Left renal pelvis (tissue), 4 donors: ENCODE measurements around the gene TPCN1. TPM values are rescaled to one million over a fixed set of nuclear protein-coding genes. Genes with fewer than 3 reads are reported as not detected.
"Not testable (repeated sequence)": the region's sequence is repeated elsewhere in the genome, so short reads cannot be mapped to it uniquely, and the experiment has no call there.

ENCODE experiments used
- DNase-seq, 4 donors: peaks; one replicate each; pipeline ENCODE4 v3.0.0-alpha.2; 2013; ENCODE audit warnings: low read depth in 4 of 4, low spot score in 3 of 4
- polyA plus RNA-seq, 4 donors: library from polyadenylated mRNA; unstranded; fragments of 120-200 nt; gene quantifications; one replicate each; pipeline ENCODE4 v1.2.1, GENCODE V29; 2013; ENCODE audit not compliant: insufficient read length in 4 of 4

The TPCN1 gene
- polyA plus RNA-seq, 4 donors, result 20.4 to 46.8 (median 30.1) TPM

- no peak for DNase-seq
Observed at GRCh38 chr12:113195598-113195997, 25.7 kb upstream of the TPCN1 start.

DNA sequence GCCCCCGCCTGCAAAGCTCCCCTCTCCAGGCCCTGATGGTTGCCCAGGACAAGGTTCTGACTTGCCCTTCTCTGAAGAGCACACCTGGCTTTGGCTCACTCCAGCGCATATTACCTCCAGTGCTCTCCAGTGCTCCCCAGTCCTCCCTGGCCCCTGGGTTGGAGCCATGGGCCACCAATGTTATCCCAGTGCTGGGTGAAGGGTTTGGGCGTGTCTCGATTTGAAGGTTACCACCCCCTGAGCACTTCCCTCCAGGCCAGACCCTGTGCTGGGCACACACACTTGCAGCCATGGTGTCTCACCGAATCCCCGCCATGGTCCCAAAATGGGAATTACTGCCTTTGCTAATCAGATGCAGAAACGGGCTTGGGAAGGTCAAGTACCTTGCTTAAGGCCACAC is 24.7 kb upstream of the TPCN1 start:
- no peak for DNase-seq

GRCh38 chr12:113196990-113197389 is 24.3 kb upstream of the TPCN1 start:
- no peak for DNase-seq

- no peak for DNase-seq
Observed at GRCh38 chr12:113197518-113198077, 23.7 kb upstream of the TPCN1 start.

- no peak for DNase-seq
Observed at GRCh38 chr12:113198296-113198695, 23.0 kb upstream of the TPCN1 start.

- DNase-seq, result no peak
Observed at GRCh38 chr12:113200021-113200797, 21.1 kb upstream of the TPCN1 start.

DNA sequence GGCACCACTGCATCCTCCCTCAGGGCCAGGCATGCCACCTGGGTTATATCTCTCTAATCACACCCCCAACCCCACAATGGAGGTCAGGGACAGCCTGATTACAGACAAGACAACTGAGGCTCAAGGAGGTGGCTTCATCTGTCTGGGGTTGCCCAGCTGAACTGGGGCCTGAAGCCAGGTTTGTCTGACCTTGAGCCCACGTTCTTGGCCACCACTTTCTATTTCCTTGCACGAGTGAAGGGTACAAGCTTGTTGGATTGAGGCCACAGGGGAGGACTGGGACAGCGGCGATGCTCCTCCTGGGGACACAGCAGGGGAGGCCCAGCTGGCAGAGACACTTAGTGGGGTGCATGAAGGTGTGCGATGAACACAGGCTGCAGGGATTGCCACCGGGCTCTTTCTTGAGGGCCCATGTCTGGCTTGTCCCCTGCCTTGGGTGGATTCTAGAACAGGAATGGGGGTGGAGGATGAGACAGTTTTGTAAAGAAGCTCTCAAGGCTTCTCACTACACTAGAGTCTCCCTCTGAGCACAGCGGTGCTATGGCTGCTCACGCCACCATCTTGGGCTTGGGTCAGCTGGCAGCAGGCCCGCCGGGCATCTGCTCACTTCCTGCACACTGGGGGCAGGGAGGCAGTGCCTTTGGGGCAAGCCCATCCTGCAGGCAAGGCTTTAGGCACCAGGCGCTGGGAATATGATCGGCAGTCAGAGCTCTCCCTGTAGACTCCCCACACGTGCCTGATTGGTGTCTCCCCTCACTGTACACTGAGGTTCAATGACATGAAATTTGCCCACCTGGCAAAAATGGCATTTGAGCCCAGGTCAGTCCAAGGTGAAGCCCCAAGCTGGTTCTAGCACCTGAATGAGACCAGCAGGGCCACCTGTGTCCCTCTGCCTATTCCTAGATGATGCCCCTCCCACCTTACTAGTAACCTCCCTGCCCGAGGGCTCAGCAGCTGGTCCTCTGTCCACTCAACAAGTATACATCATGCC is 19.8 kb upstream of the TPCN1 start:
- no peak for DNase-seq

DNA sequence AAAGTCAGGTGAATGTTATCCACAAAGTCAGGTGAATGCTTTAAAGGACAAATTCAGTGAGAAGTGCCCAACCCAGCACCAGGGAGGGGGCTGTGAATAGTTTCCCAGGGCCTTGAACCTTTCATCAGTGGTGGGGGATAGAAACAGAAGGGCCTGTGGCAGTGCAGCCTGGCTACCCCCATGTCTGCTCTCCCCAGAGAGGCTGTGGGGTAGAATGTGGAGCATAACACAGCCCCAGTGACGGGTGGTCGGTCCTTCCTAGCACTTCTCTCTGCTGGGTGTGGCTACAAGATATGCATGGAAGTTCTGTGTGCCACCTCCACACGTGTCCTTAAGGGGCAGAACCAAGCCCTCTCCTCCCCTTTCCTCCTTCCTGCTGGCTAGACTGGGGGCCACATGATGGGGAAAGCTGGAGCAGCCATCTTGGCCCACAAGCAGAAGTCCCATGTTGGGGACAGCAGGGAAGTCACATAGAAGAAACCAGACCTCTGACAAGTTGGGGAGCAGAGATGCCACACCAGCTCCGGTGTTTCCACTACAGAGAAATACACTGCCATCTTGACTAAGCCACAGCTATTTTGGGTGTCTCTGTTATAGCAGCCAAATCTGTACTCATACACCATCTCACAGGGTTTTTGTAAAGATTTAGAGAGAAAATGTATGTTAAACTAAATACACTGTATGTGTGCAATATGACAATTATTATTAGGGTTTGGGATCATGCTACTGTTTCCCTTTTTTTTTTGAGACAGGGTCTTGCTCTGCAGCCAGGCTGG is 18.8 kb upstream of the TPCN1 start:
- DNase-seq, result no peak

- no peak for DNase-seq
Observed at GRCh38 chr12:113203852-113204760, 17.2 kb upstream of the TPCN1 start.

GRCh38 chr12:113204804-113205203 is 16.5 kb upstream of the TPCN1 start:
- DNase-seq, result no peak

DNA sequence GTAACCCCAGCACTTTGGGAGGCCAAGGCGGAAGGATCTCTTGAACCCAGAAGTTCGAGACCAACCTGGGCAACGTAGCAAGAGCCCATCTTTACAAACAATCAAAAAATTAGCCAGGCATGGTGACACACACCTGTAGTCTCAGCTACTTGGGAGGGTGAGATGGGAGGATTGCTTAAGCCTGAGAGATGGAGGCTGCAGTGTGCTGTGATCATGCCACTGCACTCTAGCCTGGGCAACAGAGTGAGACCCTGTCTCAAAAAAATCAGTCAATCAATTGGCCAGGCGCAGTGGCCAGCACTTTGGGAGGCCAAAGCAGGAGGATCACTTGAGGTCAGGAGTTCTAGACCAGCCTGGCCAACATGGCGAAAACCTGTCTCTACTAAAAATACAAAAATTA is 14.5 kb upstream of the TPCN1 start:
- DNase-seq, result not testable (repeated sequence)

DNA sequence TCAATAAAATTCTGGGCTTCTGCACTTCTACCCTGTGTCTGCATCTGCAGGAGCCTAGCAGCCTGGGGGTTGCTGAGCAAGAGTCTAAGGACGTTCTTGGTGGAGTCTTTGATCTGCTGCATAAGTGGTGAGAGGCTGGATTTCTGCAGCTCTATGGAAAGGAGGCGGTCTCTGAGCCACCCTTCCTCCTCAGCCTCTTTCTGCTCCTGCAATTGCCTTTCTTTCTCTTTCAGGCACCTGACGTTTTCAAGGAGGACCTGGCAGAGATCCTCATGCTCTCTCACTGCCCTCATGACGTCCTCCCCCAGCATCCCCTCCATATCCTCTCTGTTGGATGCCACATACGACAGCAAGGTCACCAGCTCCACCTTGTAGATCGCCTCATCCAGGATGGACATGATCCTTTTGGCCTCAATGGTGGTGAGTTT is 13.6 kb upstream of the TPCN1 start:
- no peak for DNase-seq

GRCh38 chr12:113208041-113208934 is 13.0 kb upstream of the TPCN1 start:
- no peak for DNase-seq

- no peak for DNase-seq
Observed at GRCh38 chr12:113211160-113211559, 10.1 kb upstream of the TPCN1 start.

DNA sequence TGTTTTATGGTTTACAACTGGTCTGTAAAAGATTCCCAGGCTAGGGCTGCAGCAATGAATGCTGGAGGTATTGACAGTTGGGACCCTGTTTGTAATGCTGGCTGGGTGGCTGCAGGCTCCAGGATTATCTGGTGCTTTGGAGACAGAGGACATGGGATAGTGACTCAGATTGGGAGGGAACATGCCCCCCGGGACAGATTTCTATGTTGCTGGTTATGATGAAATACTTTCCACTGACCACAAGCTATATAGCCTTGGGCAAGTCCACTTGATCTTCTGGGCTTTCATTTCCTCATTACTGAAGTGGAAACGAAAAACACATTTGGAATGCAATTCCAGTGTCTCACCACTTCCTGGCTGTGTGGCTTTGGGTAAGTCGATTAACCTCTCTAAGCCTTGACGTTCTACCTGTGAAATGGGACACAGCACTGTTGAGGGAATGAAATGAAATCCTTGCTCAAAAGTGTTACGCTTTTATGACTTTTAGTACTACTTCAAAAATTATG is 6.3 kb upstream of the TPCN1 start:
- DNase-seq, result no peak

DNA sequence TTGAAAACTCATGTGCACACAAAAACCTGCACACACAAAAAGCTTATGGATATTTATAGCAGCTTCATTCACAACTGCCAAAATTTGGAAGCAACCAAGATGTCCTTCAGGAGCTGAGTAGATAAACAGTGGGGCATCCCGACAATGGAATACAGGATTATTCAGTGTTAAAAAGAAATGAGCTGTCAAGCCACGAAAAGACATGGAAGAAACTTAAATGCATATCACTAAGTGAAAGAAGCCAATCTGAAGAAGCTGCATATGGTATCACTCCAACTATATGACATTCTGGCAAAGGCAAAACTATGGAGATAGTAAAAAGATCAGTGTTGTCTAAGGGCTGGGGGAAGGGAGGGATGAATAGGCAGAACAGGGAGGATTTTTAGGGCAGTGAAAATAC is 5.2 kb upstream of the TPCN1 start:
- no peak for DNase-seq

GRCh38 chr12:113220593-113221180 is 577 bp upstream of the TPCN1 start:
- DNase-seq, result no peak
